GM15510 (cell line): Measurements from ENCODE around the gene LENEP.

Experiments used
- POLR2A ChIP-seq: IDR thresholded peaks from 3 replicates; pipeline ENCODE4 v1.6.1; 2011; ENCODE audit warnings: borderline replicate concordance; ENCODE audit not compliant: insufficient read length; ENCODE audit errors: extremely low read depth

Gene LENEP

GRCh38 chr1:154982897-154983648, 10.3 kb upstream of the LENEP start, which contains the start of gene FLAD1:
Gene FLAD1 (plus strand): TSS chr1:154983344. CDS start chr1:154983695, 351 bp downstream.
- peak; percentile 53 for TF ChIP-seq POLR2A

- TF ChIP-seq POLR2A, result no peak
Observed at GRCh38 chr1:154983776-154984466, 9.5 kb upstream of the LENEP start.

- TF ChIP-seq POLR2A, result no peak
Observed at GRCh38 chr1:154987326-154987725, 6.1 kb upstream of the LENEP start.

- TF ChIP-seq POLR2A, result no peak
Observed at GRCh38 chr1:154988058-154988954, 5.1 kb upstream of the LENEP start.

GRCh38 chr1:154989195-154989860, 4.1 kb upstream of the LENEP start:
- no peak for TF ChIP-seq POLR2A

- TF ChIP-seq POLR2A, result no peak
Observed at GRCh38 chr1:154990276-154990675, 3.1 kb upstream of the LENEP start.

GRCh38 chr1:154992721-154993571, 440 bp upstream of the LENEP start:
- TF ChIP-seq POLR2A, result no peak

GRCh38 chr1:154994269-154994587, 842 bp downstream of the LENEP start:
- no peak for TF ChIP-seq POLR2A

- no peak for TF ChIP-seq POLR2A
Observed at GRCh38 chr1:154994591-154994990, 1.2 kb downstream of the LENEP start.

GRCh38 chr1:154996966-154997701, 3.7 kb downstream of the LENEP start:
- no peak for TF ChIP-seq POLR2A

- TF ChIP-seq POLR2A, result no peak
Observed at GRCh38 chr1:154998201-154998780, 4.9 kb downstream of the LENEP start.

GRCh38 chr1:154998818-154999570, 5.6 kb downstream of the LENEP start:
- TF ChIP-seq POLR2A, result peak; percentile 44
